Nephron progenitor cell (in vitro differentiated cells): ENCODE measurements around the gene ISYNA1.

Experiments
- DNase-seq: peaks from one replicate; pipeline ENCODE4 v3.0.0; 2021
- H3K27ac Mint-ChIP-seq: 2 replicates; pipeline ENCODE4 v1.8.0; 2021; ENCODE audit warnings: mild to moderate bottlenecking, moderate library complexity, mixed read lengths
- H3K27me3 Mint-ChIP-seq: 2 replicates; pipeline ENCODE4 v1.8.0; 2021; ENCODE audit warnings: mild to moderate bottlenecking, low read depth, mixed read lengths; ENCODE audit not compliant: poor library complexity
- H3K36me3 Mint-ChIP-seq: 2 replicates; pipeline ENCODE4 v1.8.0; 2021; ENCODE audit warnings: low read depth, mixed read lengths
- H3K4me1 Mint-ChIP-seq: 2 replicates; pipeline ENCODE4 v1.8.0; 2021; ENCODE audit warnings: mixed read lengths
- H3K4me3 Mint-ChIP-seq: 2 replicates; pipeline ENCODE4 v1.8.0; 2021; ENCODE audit warnings: mild to moderate bottlenecking, moderate library complexity, mixed read lengths
- H3K9me3 Mint-ChIP-seq: 2 replicates; pipeline ENCODE4 v1.8.0; 2021; ENCODE audit warnings: mild to moderate bottlenecking, moderate library complexity, mixed read lengths
- TF ChIP-seq, protein P1 (sequence below): fragments of 200-600 bp; sonication (generic); IDR thresholded peaks from 2 replicates; pipeline ENCODE4 v1.5.0; 2021; ENCODE audit warnings: antibody characterized with exemption

Gene ISYNA1

DNA sequence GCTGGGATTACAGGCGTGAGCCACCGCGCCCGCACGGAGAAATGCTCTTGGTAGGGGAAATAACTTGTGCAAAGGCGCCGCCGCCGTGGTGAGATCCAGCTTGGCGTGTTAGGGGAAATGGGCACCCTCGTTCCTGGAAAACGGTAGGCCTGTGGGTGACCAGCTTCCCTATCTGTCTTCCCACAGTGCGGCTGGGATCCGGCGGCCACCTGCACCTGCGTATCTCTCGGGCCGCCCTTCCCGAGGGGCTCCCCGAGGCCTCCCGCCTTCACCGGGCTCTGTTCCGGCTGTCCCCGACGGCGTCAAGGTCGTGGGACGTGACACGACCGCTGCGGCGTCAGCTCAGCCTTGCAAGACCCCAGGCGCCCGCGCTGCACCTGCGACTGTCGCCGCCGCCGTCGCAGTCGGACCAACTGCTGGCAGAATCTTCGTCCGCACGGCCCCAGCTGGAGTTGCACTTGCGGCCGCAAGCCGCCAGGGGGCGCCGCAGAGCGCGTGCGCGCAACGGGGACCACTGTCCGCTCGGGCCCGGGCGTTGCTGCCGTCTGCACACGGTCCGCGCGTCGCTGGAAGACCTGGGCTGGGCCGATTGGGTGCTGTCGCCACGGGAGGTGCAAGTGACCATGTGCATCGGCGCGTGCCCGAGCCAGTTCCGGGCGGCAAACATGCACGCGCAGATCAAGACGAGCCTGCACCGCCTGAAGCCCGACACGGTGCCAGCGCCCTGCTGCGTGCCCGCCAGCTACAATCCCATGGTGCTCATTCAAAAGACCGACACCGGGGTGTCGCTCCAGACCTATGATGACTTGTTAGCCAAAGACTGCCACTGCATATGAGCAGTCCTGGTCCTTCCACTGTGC, 49.6 kb downstream of the ISYNA1 start:
- TF ChIP-seq, protein P1, sequence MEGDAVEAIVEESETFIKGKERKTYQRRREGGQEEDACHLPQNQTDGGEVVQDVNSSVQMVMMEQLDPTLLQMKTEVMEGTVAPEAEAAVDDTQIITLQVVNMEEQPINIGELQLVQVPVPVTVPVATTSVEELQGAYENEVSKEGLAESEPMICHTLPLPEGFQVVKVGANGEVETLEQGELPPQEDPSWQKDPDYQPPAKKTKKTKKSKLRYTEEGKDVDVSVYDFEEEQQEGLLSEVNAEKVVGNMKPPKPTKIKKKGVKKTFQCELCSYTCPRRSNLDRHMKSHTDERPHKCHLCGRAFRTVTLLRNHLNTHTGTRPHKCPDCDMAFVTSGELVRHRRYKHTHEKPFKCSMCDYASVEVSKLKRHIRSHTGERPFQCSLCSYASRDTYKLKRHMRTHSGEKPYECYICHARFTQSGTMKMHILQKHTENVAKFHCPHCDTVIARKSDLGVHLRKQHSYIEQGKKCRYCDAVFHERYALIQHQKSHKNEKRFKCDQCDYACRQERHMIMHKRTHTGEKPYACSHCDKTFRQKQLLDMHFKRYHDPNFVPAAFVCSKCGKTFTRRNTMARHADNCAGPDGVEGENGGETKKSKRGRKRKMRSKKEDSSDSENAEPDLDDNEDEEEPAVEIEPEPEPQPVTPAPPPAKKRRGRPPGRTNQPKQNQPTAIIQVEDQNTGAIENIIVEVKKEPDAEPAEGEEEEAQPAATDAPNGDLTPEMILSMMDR = peak; percentile 99
- Mint-ChIP-seq H3K9me3 (no peaks in the 10 kb centered on the region), H3K27me3 (peaks cover 52% of the 10 kb centered on the region), H3K27ac (no peak overlapping the region), H3K36me3 (no peaks in the 10 kb centered on the region), H3K4me3 (peak overlapping the region; percentile 52), H3K4me1 (peaks cover 26% of the 10 kb centered on the region)
- DNase-seq = peak; percentile 91

DNA sequence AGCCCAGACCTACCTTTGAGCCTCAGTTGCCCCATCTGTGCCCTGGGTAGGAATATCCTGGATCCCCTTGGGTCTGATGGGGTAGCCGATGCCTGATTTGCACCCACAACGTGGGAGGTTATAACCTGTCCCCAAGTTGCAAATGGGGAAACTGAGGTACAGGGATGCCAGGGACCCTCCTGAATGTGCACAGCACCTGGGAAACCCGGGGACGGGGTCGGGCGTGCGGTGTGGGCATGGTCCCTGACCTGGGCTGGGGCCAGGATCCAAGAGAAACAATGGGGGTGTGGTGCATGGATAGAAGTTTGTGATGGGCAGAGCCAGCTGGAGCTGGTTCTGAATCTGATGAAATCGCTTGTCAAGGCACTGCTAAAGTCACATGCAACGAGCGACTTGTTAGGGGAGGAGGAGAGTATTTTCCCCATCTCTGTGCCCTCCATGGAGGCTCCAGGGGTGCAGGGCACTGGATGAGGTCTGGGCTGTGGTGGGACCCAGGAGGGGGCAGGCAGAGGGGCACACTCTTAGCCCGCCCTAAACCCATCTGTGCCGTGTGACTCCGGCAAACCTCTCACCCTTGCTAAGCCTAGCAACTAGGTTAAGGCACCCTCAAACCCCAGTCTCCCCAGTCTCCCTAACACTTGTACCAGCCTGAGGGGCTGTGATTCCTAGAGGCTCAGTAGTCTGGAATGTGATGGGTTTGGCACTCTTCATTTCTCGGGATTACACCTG, 51.2 kb downstream of the ISYNA1 start:
- Mint-ChIP-seq H3K4me3 (peak overlapping the region; percentile 71), H3K27ac (no peak overlapping the region)

DNA sequence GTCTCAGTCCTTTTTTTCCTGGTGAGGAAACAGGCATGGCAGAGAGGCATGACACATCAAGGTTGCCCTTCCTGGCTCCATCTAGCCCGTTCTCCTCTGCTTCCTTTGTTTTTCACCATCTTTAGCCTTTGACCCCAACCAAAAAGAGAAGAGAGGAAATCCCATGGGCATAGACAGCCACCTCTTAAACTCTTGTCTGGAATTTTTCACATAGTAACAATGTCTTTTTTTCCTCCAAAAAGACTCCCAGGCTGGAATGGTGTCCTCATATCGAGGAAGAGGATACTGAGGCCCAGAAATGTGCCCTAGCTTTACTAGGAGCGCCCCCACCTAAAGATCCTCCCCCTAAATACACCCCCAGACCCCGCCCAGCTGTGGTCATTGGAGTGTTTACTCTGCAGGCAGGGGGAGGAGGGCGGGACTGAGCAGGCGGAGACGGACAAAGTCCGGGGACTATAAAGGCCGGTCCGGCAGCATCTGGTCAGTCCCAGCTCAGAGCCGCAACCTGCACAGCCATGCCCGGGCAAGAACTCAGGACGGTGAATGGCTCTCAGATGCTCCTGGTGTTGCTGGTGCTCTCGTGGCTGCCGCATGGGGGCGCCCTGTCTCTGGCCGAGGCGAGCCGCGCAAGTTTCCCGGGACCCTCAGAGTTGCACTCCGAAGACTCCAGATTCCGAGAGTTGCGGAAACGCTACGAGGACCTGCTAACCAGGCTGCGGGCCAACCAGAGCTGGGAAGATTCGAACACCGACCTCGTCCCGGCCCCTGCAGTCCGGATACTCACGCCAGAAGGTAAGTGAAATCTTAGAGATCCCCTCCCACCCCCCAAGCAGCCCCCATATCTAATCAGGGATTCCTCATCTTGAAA, 52.0 kb downstream of the ISYNA1 start, which contains the start of gene GDF15:
GDF15 (plus strand) TSS at position 484 of the 868 bp plus-strand sequence; CDS start at position 516, 32 bp downstream.
- H3K27ac Mint-ChIP-seq = no peak within 1 kb of the TSS
- DNase-seq = peak; percentile 64
- H3K4me3 Mint-ChIP-seq = peak within 1 kb of the TSS; percentile 71
- H3K4me1 Mint-ChIP-seq = peaks cover 39% of the 10 kb centered on the region
- TF ChIP-seq, protein P1 = peak; percentile 54
- H3K9me3 Mint-ChIP-seq = no peaks in the 10 kb centered on the region
- no peaks in the 10 kb centered on the region for H3K36me3 Mint-ChIP-seq
- H3K27me3 Mint-ChIP-seq = peaks cover 50% of the 10 kb centered on the region

More for the DNA sequence above, 51.2 kb downstream of the ISYNA1 start:
- no peaks in the 10 kb centered on the region for H3K9me3 Mint-ChIP-seq
- H3K4me1 Mint-ChIP-seq = peaks cover 38% of the 10 kb centered on the region
- TF ChIP-seq, protein P1 = no peak
- no peak for DNase-seq
- no peaks in the 10 kb centered on the region for H3K36me3 Mint-ChIP-seq
- H3K27me3 Mint-ChIP-seq = peaks cover 52% of the 10 kb centered on the region

DNA sequence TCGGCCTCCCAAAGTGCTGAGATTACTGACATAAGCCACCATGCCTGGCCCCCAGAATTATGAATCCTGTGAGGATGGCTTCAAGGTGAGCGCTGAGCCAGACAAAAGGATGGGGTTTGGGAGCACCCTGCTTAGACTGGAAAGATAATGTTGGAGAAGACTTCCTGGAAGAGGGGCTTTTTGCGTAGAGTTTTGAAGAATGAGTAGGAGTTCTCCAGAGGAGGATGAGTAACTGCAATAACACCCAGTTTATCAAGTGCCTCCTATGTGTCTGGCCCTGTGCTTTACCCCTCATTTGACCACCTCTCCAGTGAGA, 52.6 kb downstream of the ISYNA1 start:
- no peaks in the 10 kb centered on the region for H3K9me3 Mint-ChIP-seq
- no peak for DNase-seq
- peaks cover 47% of the 10 kb centered on the region for H3K27me3 Mint-ChIP-seq
- TF ChIP-seq, protein P1 = no peak
- H3K4me3 Mint-ChIP-seq = no peak overlapping the region
- no peak overlapping the region for H3K27ac Mint-ChIP-seq
- no peaks in the 10 kb centered on the region for H3K36me3 Mint-ChIP-seq
- peaks cover 42% of the 10 kb centered on the region for H3K4me1 Mint-ChIP-seq

DNA sequence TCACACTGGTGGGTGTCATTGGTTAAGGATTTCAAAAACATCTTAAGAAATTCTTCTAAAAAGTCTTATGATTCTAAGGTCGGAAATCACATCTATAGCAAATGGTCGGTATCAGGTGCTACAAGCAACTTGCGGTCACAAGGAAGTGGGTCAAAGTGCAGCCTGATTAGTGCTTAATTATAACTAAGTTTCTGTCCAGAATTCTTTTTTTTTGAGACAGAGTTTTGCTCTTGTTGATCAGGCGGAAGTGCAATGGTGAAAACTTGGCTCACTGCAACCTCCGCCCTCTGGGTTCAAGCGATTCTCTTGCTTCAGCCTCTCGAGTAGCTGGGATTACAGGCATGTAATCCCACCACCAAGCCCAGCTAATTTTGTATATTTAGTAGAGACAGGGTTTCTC, 53.2 kb downstream of the ISYNA1 start:
- no peak overlapping the region for H3K27ac Mint-ChIP-seq
- no peaks in the 10 kb centered on the region for H3K9me3 Mint-ChIP-seq
- H3K4me1 Mint-ChIP-seq = peaks cover 47% of the 10 kb centered on the region
- H3K36me3 Mint-ChIP-seq = no peaks in the 10 kb centered on the region
- H3K4me3 Mint-ChIP-seq = no peak overlapping the region
- TF ChIP-seq, protein P1 = no peak
- H3K27me3 Mint-ChIP-seq = peaks cover 44% of the 10 kb centered on the region
- DNase-seq = no peak
